HepG2 (cell line): ENCODE results near the gene LRRC25. TPM values are rescaled to one million over a fixed set of nuclear protein-coding genes. Genes with fewer than 3 reads are reported as not detected.

Experiments
- AGO1 ChIP-seq: fragments of 200-400 bp; formaldehyde crosslinking; IDR thresholded peaks from 2 replicates; pipeline ENCODE4 v1.6.1; 2017; ENCODE audit warnings: mild to moderate bottlenecking, low read depth, low read length, moderate library complexity; ENCODE audit not compliant: poor library complexity, severe bottlenecking
- ATAD3A ChIP-seq: sonication (generic); formaldehyde crosslinking; IDR thresholded peaks from 2 replicates; pipeline ENCODE4 v1.4.0; 2020; ENCODE audit warnings: missing genetic modification reagents
- HDAC2 ChIP-seq: sonication (generic); formaldehyde crosslinking; IDR thresholded peaks from 2 replicates; pipeline ENCODE4 v1.4.0; 2020; ENCODE audit warnings: missing genetic modification reagents
- HOXA9 ChIP-seq: sonication (generic); formaldehyde crosslinking; IDR thresholded peaks from 2 replicates; pipeline ENCODE4 v1.8.1; 2022; ENCODE audit warnings: missing genetic modification reagents, mild to moderate bottlenecking, moderate library complexity, borderline replicate concordance
- IKZF4 ChIP-seq: sonication (generic); formaldehyde crosslinking; IDR thresholded peaks from 2 replicates; pipeline ENCODE4 v1.5.1; 2020; ENCODE audit warnings: borderline replicate concordance, mild to moderate bottlenecking, low read depth, missing genetic modification reagents; ENCODE audit errors: not compliant biosample characterization
- PPARG ChIP-seq: conservative IDR thresholded peaks from 2 replicates; pipeline ENCODE4 v1.6.1; 2016; ENCODE audit warnings: missing biosample characterization, missing genetic modification reagents
- SAP130 ChIP-seq: IDR thresholded peaks from 2 replicates; pipeline ENCODE4 v1.6.1; 2016; ENCODE audit warnings: low read depth
- ZNF17 ChIP-seq: sonication (generic); formaldehyde crosslinking; IDR thresholded peaks from 2 replicates; pipeline ENCODE4 v1.5.0; 2020; ENCODE audit warnings: mild to moderate bottlenecking, missing genetic modification reagents
- ZNF451 ChIP-seq: sonication (generic); formaldehyde crosslinking; IDR thresholded peaks from 2 replicates; pipeline ENCODE4 v1.5.0; 2020; ENCODE audit warnings: mild to moderate bottlenecking, missing genetic modification reagents
- ZNF549 ChIP-seq: sonication (generic); formaldehyde crosslinking; IDR thresholded peaks from 2 replicates; pipeline ENCODE4 v1.5.0; 2020; ENCODE audit warnings: missing genetic modification reagents
- ZNF570 ChIP-seq: sonication (generic); formaldehyde crosslinking; IDR thresholded peaks from 2 replicates; pipeline ENCODE4 v1.4.0; 2020; ENCODE audit warnings: mild to moderate bottlenecking, missing genetic modification reagents, borderline replicate concordance
- ZNF616 ChIP-seq: sonication (generic); formaldehyde crosslinking; IDR thresholded peaks from 2 replicates; pipeline ENCODE4 v1.5.0; 2020; ENCODE audit warnings: low read depth, mild to moderate bottlenecking, missing genetic modification reagents
- ZNF781 ChIP-seq: sonication (generic); formaldehyde crosslinking; IDR thresholded peaks from 2 replicates; pipeline ENCODE4 v1.5.1; 2020; ENCODE audit warnings: borderline replicate concordance, mild to moderate bottlenecking, missing genetic modification reagents; ENCODE audit errors: not compliant biosample characterization
- polyA plus RNA-seq, 8 experiments: library from polyadenylated mRNA; depleted of rRNA in 3 of 8; stranded (reverse) in 7 of 8; unstranded in 1 of 8; fragments of >200 nt; fragmentation: Illumina TruSeq in 4 of 8; extraction: Trizol in 4 of 8; gene quantifications; 2 replicates each; pipeline versions ENCODE4 v1.2.1 to v1.2.3, GENCODE V29; 2011 to 2016; ENCODE audit warnings: low read depth in 4 of 8, missing spikeins in 1 of 8, mixed read lengths in 1 of 8; ENCODE audit not compliant: insufficient read depth in 1 of 8
- total RNA-seq, 5 experiments: library from RNA; depleted of rRNA; stranded (reverse); fragments of >200 nt; fragmentation: Illumina TruSeq; extraction: Trizol; gene quantifications; 2 replicates each; pipeline ENCODE4 v1.2.3, GENCODE V29; 2016; ENCODE audit warnings: low read depth in 1 of 5
- TF ChIP-seq, protein P1 (sequence below), 2 experiments: sonication (generic) in 1 of 2; formaldehyde crosslinking in 1 of 2; IDR thresholded peaks; 2 replicates each; pipeline versions ENCODE4 v1.5.1 to v1.6.1; 2011 to 2020; ENCODE audit warnings: borderline replicate concordance in 1 of 2, low read depth in 1 of 2, low read length in 1 of 2, mild to moderate bottlenecking in 1 of 2, missing genetic modification reagents in 1 of 2, moderate library complexity in 1 of 2
- TF ChIP-seq, protein P2 (sequence below): sonication (generic); formaldehyde crosslinking; IDR thresholded peaks from 2 replicates; pipeline ENCODE4 v1.4.0; 2020; ENCODE audit warnings: missing genetic modification reagents, borderline replicate concordance
- TF ChIP-seq, protein P3 (sequence below): IDR thresholded peaks from 2 replicates; pipeline ENCODE4 v1.6.1; 2016
- TF ChIP-seq, protein P4 (sequence below): sonication (generic); formaldehyde crosslinking; IDR thresholded peaks from 2 replicates; pipeline ENCODE4 v1.4.0; 2020; ENCODE audit warnings: missing genetic modification reagents; ENCODE audit errors: not compliant biosample characterization
- TF ChIP-seq, protein P5 (sequence below): sonication (generic); formaldehyde crosslinking; IDR thresholded peaks from 2 replicates; pipeline ENCODE4 v1.4.0; 2020; ENCODE audit warnings: mild to moderate bottlenecking, missing genetic modification reagents
- TF ChIP-seq, protein P6 (sequence below): sonication (generic); formaldehyde crosslinking; IDR thresholded peaks from 2 replicates; pipeline ENCODE4 v1.5.0; 2020; ENCODE audit warnings: mild to moderate bottlenecking, missing genetic modification reagents

Gene LRRC25
- total and polyA plus RNA-seq, 2 of the 13 experiments (the other 11 are each of a cell fraction or from before 2014, with no cell fraction given) = 0.13 to 0.53 TPM

DNA sequence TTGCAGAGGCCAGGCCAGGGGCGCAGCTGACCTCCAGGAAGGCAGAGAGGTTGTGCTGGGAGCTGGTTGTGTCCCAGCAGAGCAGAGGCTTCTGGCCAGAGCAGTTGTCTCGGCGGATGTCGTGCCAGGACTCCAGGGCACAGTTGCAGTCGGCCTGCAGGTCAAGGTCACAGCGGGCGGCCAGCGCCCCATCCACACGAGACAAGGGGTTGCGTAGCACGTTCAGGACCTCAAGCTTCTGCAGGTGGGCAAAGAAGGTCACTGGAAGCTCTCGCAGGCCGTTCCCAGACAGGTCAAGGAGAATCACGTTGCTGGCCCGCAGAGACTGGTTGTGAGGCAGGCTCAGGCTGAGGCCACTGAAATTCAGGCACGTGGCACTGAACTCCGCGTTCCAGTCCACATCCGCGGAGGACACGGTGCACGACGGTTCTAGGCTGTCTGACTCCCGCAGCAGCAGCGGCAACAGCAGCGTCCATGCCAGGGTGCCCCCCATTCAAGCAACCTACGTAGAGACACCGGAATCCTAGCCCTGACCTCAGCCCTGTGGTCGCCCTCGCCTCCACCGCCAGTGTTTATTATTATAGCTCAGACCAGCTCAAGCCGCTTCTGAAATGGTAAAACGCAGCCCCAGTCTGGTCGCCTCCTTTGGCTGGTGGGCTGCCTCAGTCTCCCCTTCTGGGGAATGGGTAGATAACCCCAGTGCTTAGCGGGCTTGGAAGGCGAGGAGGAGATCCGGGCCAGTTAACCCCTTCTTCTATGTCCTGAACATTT is 766 bp downstream of the LRRC25 start (continued):
- no peak for TF ChIP-seq IKZF4 (CRISPR knock-in tag)
- TF ChIP-seq, protein P1, sequence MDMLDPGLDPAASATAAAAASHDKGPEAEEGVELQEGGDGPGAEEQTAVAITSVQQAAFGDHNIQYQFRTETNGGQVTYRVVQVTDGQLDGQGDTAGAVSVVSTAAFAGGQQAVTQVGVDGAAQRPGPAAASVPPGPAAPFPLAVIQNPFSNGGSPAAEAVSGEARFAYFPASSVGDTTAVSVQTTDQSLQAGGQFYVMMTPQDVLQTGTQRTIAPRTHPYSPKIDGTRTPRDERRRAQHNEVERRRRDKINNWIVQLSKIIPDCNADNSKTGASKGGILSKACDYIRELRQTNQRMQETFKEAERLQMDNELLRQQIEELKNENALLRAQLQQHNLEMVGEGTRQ (IDR thresholded peaks at IDR 0.05; ENCODE audit: low read depth, low read length) = no peak
- TF ChIP-seq, protein P1 (CRISPR knock-in tag; IDR thresholded peaks at IDR 0.05; ENCODE audit: borderline replicate concordance) = no peak
- peak; percentile 24 for TF ChIP-seq AGO1
- peak; percentile 68; the same call in 1 of the 2 replicates for TF ChIP-seq HDAC2 (CRISPR knock-in tag)
- TF ChIP-seq, protein P2, sequence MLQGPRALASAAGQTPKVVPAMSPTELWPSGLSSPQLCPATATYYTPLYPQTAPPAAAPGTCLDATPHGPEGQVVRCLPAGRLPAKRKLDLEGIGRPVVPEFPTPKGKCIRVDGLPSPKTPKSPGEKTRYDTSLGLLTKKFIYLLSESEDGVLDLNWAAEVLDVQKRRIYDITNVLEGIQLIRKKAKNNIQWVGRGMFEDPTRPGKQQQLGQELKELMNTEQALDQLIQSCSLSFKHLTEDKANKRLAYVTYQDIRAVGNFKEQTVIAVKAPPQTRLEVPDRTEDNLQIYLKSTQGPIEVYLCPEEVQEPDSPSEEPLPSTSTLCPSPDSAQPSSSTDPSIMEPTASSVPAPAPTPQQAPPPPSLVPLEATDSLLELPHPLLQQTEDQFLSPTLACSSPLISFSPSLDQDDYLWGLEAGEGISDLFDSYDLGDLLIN (CRISPR knock-in tag) = no peak
- peak; percentile 56 for TF ChIP-seq SAP130
- 0 out of 2 replicates have a peak, but pooled peaks have one; percentile 68 for TF ChIP-seq ZNF616 (CRISPR knock-in tag)
- TF ChIP-seq ZNF781 (CRISPR knock-in tag) = no peak
- TF ChIP-seq, protein P3, sequence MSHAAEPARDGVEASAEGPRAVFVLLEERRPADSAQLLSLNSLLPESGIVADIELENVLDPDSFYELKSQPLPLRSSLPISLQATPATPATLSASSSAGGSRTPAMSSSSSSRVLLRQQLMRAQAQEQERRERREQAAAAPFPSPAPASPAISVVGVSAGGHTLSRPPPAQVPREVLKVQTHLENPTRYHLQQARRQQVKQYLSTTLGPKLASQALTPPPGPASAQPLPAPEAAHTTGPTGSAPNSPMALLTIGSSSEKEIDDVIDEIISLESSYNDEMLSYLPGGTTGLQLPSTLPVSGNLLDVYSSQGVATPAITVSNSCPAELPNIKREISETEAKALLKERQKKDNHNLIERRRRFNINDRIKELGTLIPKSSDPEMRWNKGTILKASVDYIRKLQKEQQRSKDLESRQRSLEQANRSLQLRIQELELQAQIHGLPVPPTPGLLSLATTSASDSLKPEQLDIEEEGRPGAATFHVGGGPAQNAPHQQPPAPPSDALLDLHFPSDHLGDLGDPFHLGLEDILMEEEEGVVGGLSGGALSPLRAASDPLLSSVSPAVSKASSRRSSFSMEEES (CRISPR knock-in tag) = no peak; the same call in 1 of the 2 replicates
- TF ChIP-seq, protein P4, sequence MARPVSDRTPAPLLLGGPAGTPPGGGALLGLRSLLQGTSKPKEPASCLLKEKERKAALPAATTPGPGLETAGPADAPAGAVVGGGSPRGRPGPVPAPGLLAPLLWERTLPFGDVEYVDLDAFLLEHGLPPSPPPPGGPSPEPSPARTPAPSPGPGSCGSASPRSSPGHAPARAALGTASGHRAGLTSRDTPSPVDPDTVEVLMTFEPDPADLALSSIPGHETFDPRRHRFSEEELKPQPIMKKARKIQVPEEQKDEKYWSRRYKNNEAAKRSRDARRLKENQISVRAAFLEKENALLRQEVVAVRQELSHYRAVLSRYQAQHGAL = no peak
- no peak for TF ChIP-seq ZNF17 (CRISPR knock-in tag)
- TF ChIP-seq, protein P5, sequence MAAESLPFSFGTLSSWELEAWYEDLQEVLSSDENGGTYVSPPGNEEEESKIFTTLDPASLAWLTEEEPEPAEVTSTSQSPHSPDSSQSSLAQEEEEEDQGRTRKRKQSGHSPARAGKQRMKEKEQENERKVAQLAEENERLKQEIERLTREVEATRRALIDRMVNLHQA (CRISPR knock-in tag) = no peak
- TF ChIP-seq ZNF549 (CRISPR knock-in tag) = no peak
- TF ChIP-seq ATAD3A = no peak
- TF ChIP-seq, protein P6, sequence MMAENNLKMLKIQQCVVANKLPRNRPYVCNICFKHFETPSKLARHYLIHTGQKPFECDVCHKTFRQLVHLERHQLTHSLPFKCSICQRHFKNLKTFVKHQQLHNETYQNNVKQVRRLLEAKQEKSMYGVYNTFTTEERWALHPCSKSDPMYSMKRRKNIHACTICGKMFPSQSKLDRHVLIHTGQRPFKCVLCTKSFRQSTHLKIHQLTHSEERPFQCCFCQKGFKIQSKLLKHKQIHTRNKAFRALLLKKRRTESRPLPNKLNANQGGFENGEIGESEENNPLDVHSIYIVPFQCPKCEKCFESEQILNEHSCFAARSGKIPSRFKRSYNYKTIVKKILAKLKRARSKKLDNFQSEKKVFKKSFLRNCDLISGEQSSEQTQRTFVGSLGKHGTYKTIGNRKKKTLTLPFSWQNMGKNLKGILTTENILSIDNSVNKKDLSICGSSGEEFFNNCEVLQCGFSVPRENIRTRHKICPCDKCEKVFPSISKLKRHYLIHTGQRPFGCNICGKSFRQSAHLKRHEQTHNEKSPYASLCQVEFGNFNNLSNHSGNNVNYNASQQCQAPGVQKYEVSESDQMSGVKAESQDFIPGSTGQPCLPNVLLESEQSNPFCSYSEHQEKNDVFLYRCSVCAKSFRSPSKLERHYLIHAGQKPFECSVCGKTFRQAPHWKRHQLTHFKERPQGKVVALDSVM (CRISPR knock-in tag) = 0 out of 2 replicates have a peak, but pooled peaks have one; percentile 46
- 0 out of 2 replicates have a peak, but pooled peaks have one; percentile 24 for TF ChIP-seq HOXA9 (CRISPR knock-in tag)
- no peak for TF ChIP-seq ZNF570 (CRISPR knock-in tag)
- peak; percentile 58; the same call in 1 of the 2 replicates for TF ChIP-seq ZNF451 (CRISPR knock-in tag)
- TF ChIP-seq PPARG (CRISPR knock-in tag) = no peak
